H1 (cell line): ENCODE data around the gene PPBP. TPM values are rescaled to one million over a fixed set of nuclear protein-coding genes. Genes with fewer than 3 reads are reported as not detected.

ENCODE experiments used
- CTCF ChIA-PET: fragments of 300-600 bp; sonication (Branson Sonifier 250); formaldehyde crosslinking; loops from one replicate; lab custom pipeline; 2021; ENCODE audit not compliant: partially characterized antibody; lab: Charles Lee
- POLR2A ChIA-PET: fragments of 300-600 bp; sonication (Branson Sonifier 250); formaldehyde crosslinking; loops from one replicate; lab custom pipeline; 2021; ENCODE audit warnings: inconsistent platforms; ENCODE audit not compliant: partially characterized antibody; lab: Charles Lee
- DNase-seq, 2 experiments: peaks; one replicate each; pipeline versions ENCODE4 v3.0.0 to v3.0.0-alpha.2; 2010 to 2022; ENCODE audit warnings: low spot score in 2 of 2, low read depth in 1 of 2, mixed read lengths in 1 of 2
- FAIRE-seq: peaks from 2 replicates; lab custom pipeline; 2011; peaks lifted over from hg19 to GRCh38; lab: Jason Lieb, UNC
- H2AFZ ChIP-seq: 2 replicates; pipeline ENCODE4 v1.8.1; 2012; ENCODE audit warnings: low read length, inconsistent platforms
- H2AK5ac ChIP-seq: 2 replicates; pipeline ENCODE4 v1.6.1; 2013; ENCODE audit warnings: low read depth, low read length
- H2BK120ac ChIP-seq: replicated peaks from 2 replicates; pipeline ENCODE3; 2013; ENCODE audit warnings: low read depth, low read length, inconsistent platforms
- H2BK12ac ChIP-seq: 2 replicates; pipeline ENCODE4 v1.6.1; 2013; ENCODE audit warnings: low read depth, low read length
- H2BK15ac ChIP-seq: 2 replicates; pipeline ENCODE4 v1.6.1; 2013; ENCODE audit warnings: low read length
- H2BK20ac ChIP-seq: 2 replicates; pipeline ENCODE4 v1.6.1; 2013; ENCODE audit warnings: low read length
- H2BK5ac ChIP-seq: 2 replicates; pipeline ENCODE4 v1.6.1; 2013; ENCODE audit warnings: low read depth, low read length
- H3K14ac ChIP-seq: 2 replicates; pipeline ENCODE4 v1.6.1; 2013; ENCODE audit warnings: inconsistent platforms; ENCODE audit not compliant: insufficient read length
- H3K18ac ChIP-seq: 2 replicates; pipeline ENCODE4 v1.6.1; 2013; ENCODE audit warnings: low read length; ENCODE audit errors: extremely low read depth
- H3K23ac ChIP-seq: 2 replicates; pipeline ENCODE4 v1.6.1; 2013; ENCODE audit warnings: inconsistent platforms; ENCODE audit not compliant: insufficient read length
- H3K23me2 ChIP-seq: 2 replicates; pipeline ENCODE4 v1.6.1; 2013; ENCODE audit warnings: low read depth, low read length
- H3K27ac ChIP-seq: 2 replicates; pipeline ENCODE4 v1.6.1; 2011; ENCODE audit warnings: low read depth, low read length, inconsistent platforms
- H3K27me3 ChIP-seq, 4 experiments: replicated peaks in 1 of 4; 1 replicate in 1 of 4; 2 replicates in 3 of 4; pipeline versions ENCODE4 v1.6.1 to v1.8.1; 2011 to 2013; ENCODE audit warnings: low read length in 3 of 4, mild to moderate bottlenecking in 3 of 4, inconsistent platforms in 2 of 4, mixed read lengths in 2 of 4, moderate library complexity in 1 of 4; ENCODE audit not compliant: control insufficient read depth in 3 of 4, insufficient read depth in 3 of 4; ENCODE audit errors: extremely low read depth in 1 of 4
- H3K36me3 ChIP-seq, 4 experiments: 2 replicates each; pipeline versions ENCODE4 v1.6.1 to v1.8.1; 2011 to 2013; ENCODE audit warnings: mild to moderate bottlenecking in 4 of 4, low read length in 3 of 4, moderate library complexity in 2 of 4, control low read depth in 1 of 4, inconsistent platforms in 1 of 4; ENCODE audit not compliant: insufficient read depth in 4 of 4, control insufficient read depth in 2 of 4
- H3K4ac ChIP-seq: replicated peaks from 2 replicates; pipeline ENCODE3; 2013; ENCODE audit warnings: low read length, low read depth, mixed read lengths, inconsistent platforms; ENCODE audit not compliant: insufficient read length
- H3K4me1 ChIP-seq, 4 experiments: replicated peaks in 1 of 4; 1 replicate in 1 of 4; 2 replicates in 3 of 4; pipeline versions ENCODE4 v1.6.1 to v1.8.1; 2011 to 2013; ENCODE audit warnings: low read length in 3 of 4, inconsistent platforms in 2 of 4, mixed read lengths in 1 of 4; ENCODE audit not compliant: insufficient read depth in 4 of 4, control insufficient read depth in 3 of 4
- H3K4me2 ChIP-seq, 2 experiments: 2 replicates each; pipeline versions ENCODE4 v1.6.1 to v1.8.1; 2011 to 2013; ENCODE audit warnings: low read depth in 2 of 2, low read length in 2 of 2, control low read depth in 1 of 2, inconsistent platforms in 1 of 2, mild to moderate bottlenecking in 1 of 2; ENCODE audit not compliant: insufficient read depth in 1 of 2
- H3K4me3 ChIP-seq, 4 experiments: fragments of 200-600, 300-600 bp in 1 of 4; sonication (generic), shearing (Covaris generic), sonication (Bioruptor Twin) in 1 of 4; 2 replicates each; pipeline versions ENCODE4 v1.5.1 to v1.8.1; 2011 to 2016; ENCODE audit warnings: low read length in 4 of 4, low read depth in 3 of 4, control low read depth in 2 of 4, inconsistent platforms in 2 of 4, mild to moderate bottlenecking in 2 of 4, mixed read lengths in 1 of 4, moderate library complexity in 1 of 4; ENCODE audit not compliant: insufficient read depth in 2 of 4; ENCODE audit errors: extremely low read depth in 1 of 4
- H3K56ac ChIP-seq: replicated peaks from 2 replicates; pipeline ENCODE3; 2013; ENCODE audit warnings: low read depth, mild to moderate bottlenecking, mixed read lengths, low read length, inconsistent platforms; ENCODE audit not compliant: insufficient read length
- H3K79me1 ChIP-seq: 2 replicates; pipeline ENCODE4 v1.6.1; 2013; ENCODE audit warnings: low read depth, low read length, control low read depth
- H3K79me2 ChIP-seq, 2 experiments: 2 replicates each; pipeline versions ENCODE4 v1.6.1 to v1.8.1; 2012 to 2013; ENCODE audit warnings: low read length in 2 of 2, mild to moderate bottlenecking in 2 of 2, inconsistent platforms in 1 of 2; ENCODE audit not compliant: insufficient read depth in 2 of 2, control insufficient read depth in 1 of 2
- H3K9ac ChIP-seq, 4 experiments: replicated peaks in 1 of 4; 1 replicate in 1 of 4; 2 replicates in 3 of 4; pipeline versions ENCODE4 v1.6.1 to v1.8.1; 2011 to 2013; ENCODE audit warnings: low read depth in 3 of 4, low read length in 3 of 4, control low read depth in 2 of 4, mild to moderate bottlenecking in 2 of 4, moderate library complexity in 2 of 4, inconsistent platforms in 1 of 4; ENCODE audit errors: extremely low read depth in 1 of 4
- H3K9me3 ChIP-seq, 2 experiments: 2 replicates each; pipeline versions ENCODE4 v1.6.1 to v1.8.1; 2012 to 2013; ENCODE audit warnings: mild to moderate bottlenecking in 2 of 2, moderate library complexity in 2 of 2, control low read depth in 1 of 2, inconsistent platforms in 1 of 2, low read depth in 1 of 2, low read length in 1 of 2, mixed read lengths in 1 of 2; ENCODE audit not compliant: insufficient read depth in 2 of 2
- H4K20me1 ChIP-seq, 2 experiments: replicated peaks in 1 of 2; 2 replicates each; pipeline versions ENCODE3 to v1.8.1; 2011 to 2013; ENCODE audit warnings: inconsistent platforms in 2 of 2, low read length in 2 of 2, mild to moderate bottlenecking in 1 of 2; ENCODE audit not compliant: insufficient read depth in 2 of 2, control insufficient read depth in 1 of 2
- H4K5ac ChIP-seq: 2 replicates; pipeline ENCODE4 v1.6.1; 2013; ENCODE audit warnings: low read length, low read depth, mixed read lengths, inconsistent platforms; ENCODE audit not compliant: insufficient read length
- H4K8ac ChIP-seq: 2 replicates; pipeline ENCODE4 v1.8.0; 2013; ENCODE audit warnings: mild to moderate bottlenecking, moderate library complexity, low read length, inconsistent platforms; ENCODE audit not compliant: insufficient read depth; ENCODE audit errors: extremely low read depth
- H4K91ac ChIP-seq: replicated peaks from 2 replicates; pipeline ENCODE3; 2013; ENCODE audit warnings: low read length, mixed read lengths, inconsistent platforms; ENCODE audit not compliant: insufficient read length
- EZH2 ChIP-seq: fragments of 200-600 bp; sonication (generic); IDR thresholded peaks from 2 replicates; pipeline ENCODE4 v1.7.1; 2012; ENCODE audit warnings: low read depth, mild to moderate bottlenecking, moderate library complexity, low read length, inconsistent platforms; ENCODE audit not compliant: severe bottlenecking
- JUND ChIP-seq: IDR thresholded peaks from 2 replicates; pipeline ENCODE4 v1.6.1; 2011; ENCODE audit warnings: mild to moderate bottlenecking, improper control_type of control experiment, low read length
- KDM4A ChIP-seq: IDR thresholded peaks from one replicate; pipeline ENCODE4 v1.7.1; 2012; ENCODE audit warnings: low read depth, mild to moderate bottlenecking, moderate library complexity, low read length, inconsistent platforms; ENCODE audit not compliant: severe bottlenecking
- NANOG ChIP-seq: IDR thresholded peaks from 2 replicates; pipeline ENCODE4 v1.6.1; 2011; ENCODE audit warnings: low read length, low read depth, mild to moderate bottlenecking, inconsistent platforms; ENCODE audit not compliant: insufficient read depth, poor library complexity, severe bottlenecking
- POU5F1 ChIP-seq: IDR thresholded peaks from 2 replicates; pipeline ENCODE4 v1.6.1; 2011; ENCODE audit warnings: low read depth, mild to moderate bottlenecking, low read length, moderate library complexity
- RFX5 ChIP-seq: IDR thresholded peaks from 2 replicates; pipeline ENCODE4 v1.6.1; 2011; ENCODE audit warnings: low read depth, low read length, improper control_type of control experiment, borderline replicate concordance
- SAP30 ChIP-seq: fragments of 300-600 bp; sonication (generic); IDR thresholded peaks from 2 replicates; pipeline ENCODE4 v1.7.1; 2012; ENCODE audit warnings: low read length, moderate library complexity, mild to moderate bottlenecking, inconsistent platforms; ENCODE audit not compliant: insufficient read depth, insufficient replicate concordance
- SIN3A ChIP-seq, 2 experiments: IDR thresholded peaks in 1 of 2; conservative IDR thresholded peaks in 1 of 2; 2 replicates each; pipeline ENCODE4 v1.6.1; 2011 to 2012; ENCODE audit warnings: low read length in 2 of 2, improper control_type of control experiment in 1 of 2, low read depth in 1 of 2, mild to moderate bottlenecking in 1 of 2
- WGBS, 2 experiments: shearing (Covaris generic) in 1 of 2; methylation state at CpG; one replicate each; pipeline versions ENCODE4 v1.1.6 to v1.1.7; 2013 to 2015; ENCODE audit warnings: low lambda C conversion rate in 2 of 2, mixed read lengths in 2 of 2, inconsistent platforms in 1 of 2, low coverage in 1 of 2, missing lambda C conversion rate in 1 of 2; ENCODE audit not compliant: insufficient replicate concordance in 2 of 2, insufficient coverage in 1 of 2, insufficient read length in 1 of 2; ENCODE audit errors: extremely low coverage in 1 of 2, missing lambda C conversion rate in 1 of 2; 5-methylcytosine and 5-hydroxymethylcytosine counted together
- polyA plus RNA-seq, 7 experiments: library from polyadenylated mRNA; depleted of rRNA in 3 of 7; stranded (reverse) in 5 of 7; unstranded in 2 of 7; fragments of >200 nt in 5 of 7; fragments of 200-250 nt in 2 of 7; gene quantifications; 1 replicate in 5 of 7; 2 replicates in 1 of 7; 4 replicates in 1 of 7; pipeline versions ENCODE4 v1.2.1 to v1.2.3, GENCODE V29; 2011 to 2013; ENCODE audit warnings: missing spikeins in 2 of 7, mixed read lengths in 2 of 7
- total RNA-seq: library from RNA; stranded (reverse); fragmentation: NEBNext Ultra II Directional; extraction: Animal tissue kit (Norgen Biotek cat#: 25700); gene quantifications from 2 replicates; pipeline ENCODE4 v1.2.1, GENCODE V29; 2021
- TF ChIP-seq, protein P1 (sequence below): IDR thresholded peaks from 2 replicates; pipeline ENCODE4 v1.6.1; 2012; ENCODE audit warnings: inconsistent platforms

The PPBP gene
- total and polyA plus RNA-seq, 2 of the 8 experiments (the other 6 are each of a cell fraction or from before 2014, with no cell fraction given), result 0.18 to 0.43 TPM

DNA sequence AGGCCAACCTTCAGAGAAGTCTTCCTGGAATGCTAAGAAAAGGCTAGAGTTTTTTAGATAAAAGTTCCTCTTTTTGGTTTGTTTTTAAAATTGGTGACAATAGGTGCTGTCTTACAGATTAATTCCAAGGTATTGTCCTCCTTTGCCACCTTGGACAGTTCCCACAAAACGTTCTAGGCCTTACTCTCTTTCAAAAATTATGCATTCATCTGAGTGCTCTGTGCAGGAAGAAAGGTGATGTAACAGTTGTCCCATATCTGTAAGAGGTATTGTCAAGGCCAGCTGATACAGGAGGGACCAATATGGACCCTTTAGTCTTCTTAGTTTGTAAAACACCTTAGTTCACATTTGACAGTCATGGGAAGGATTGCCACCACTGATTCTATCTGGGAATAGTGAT, 26.3 kb upstream of the PPBP start:
- no peak overlapping the region for H2BK12ac ChIP-seq
- no peak overlapping the region for H2AFZ ChIP-seq
- H3K27ac ChIP-seq, result no peak overlapping the region
- CTCF ChIA-PET, result no interaction called here
- H4K20me1 ChIP-seq, result no peaks in the 10 kb centered on the region
- FAIRE-seq (no peak), DNase-seq (no peak)
- no peak overlapping the region for H3K23ac ChIP-seq
- no peak overlapping the region for H2BK20ac ChIP-seq
- H4K91ac ChIP-seq, result no peak overlapping the region
- no peaks in the 10 kb centered on the region for H3K9me3 ChIP-seq
- no peak overlapping the region for H3K56ac ChIP-seq
- no peak overlapping the region for H3K14ac ChIP-seq
- H3K23me2 ChIP-seq, result no peaks in the 10 kb centered on the region
- no peak overlapping the region for H3K18ac ChIP-seq
- H3K4me3 ChIP-seq, result no peak overlapping the region
- no peak overlapping the region for H2AK5ac ChIP-seq
- H3K79me2 ChIP-seq, result no peaks in the 10 kb centered on the region
- 54% methylated on average over 1 of the region's 1 CpG; no CpG with 5 or more reads in 1 of the 2 experiments for WGBS, 2 experiments
- H3K27me3 ChIP-seq, result no peaks in the 10 kb centered on the region
- POLR2A ChIA-PET, result no interaction called here
- no peak overlapping the region for H3K9ac ChIP-seq
- H2BK5ac ChIP-seq, result no peak overlapping the region
- no peaks in the 10 kb centered on the region for H3K79me1 ChIP-seq
- no peaks in the 10 kb centered on the region for H3K4me1 ChIP-seq
- no peak overlapping the region for H2BK120ac ChIP-seq
- H4K8ac ChIP-seq, result no peak overlapping the region
- no peak overlapping the region for H3K4me2 ChIP-seq
- H3K4ac ChIP-seq, result no peak overlapping the region
- H3K36me3 ChIP-seq, result no peaks in the 10 kb centered on the region; a peak in 1 of 8 replicates
- no peak overlapping the region for H4K5ac ChIP-seq
- no peak overlapping the region for H2BK15ac ChIP-seq
- TF ChIP-seq KDM4A (no peak), NANOG (no peak), RFX5 (no peak), EZH2 (no peak), SAP30 (no peak), SIN3A (conservative IDR thresholded peaks at IDR 0.05 in 1 of 2, IDR thresholded peaks at IDR 0.05 in 1 of 2; ENCODE audit: low read depth in 1 of 2, low read length in 2 of 2) (no peak), POU5F1 (no peak), JUND (no peak)
- TF ChIP-seq, protein P1, sequence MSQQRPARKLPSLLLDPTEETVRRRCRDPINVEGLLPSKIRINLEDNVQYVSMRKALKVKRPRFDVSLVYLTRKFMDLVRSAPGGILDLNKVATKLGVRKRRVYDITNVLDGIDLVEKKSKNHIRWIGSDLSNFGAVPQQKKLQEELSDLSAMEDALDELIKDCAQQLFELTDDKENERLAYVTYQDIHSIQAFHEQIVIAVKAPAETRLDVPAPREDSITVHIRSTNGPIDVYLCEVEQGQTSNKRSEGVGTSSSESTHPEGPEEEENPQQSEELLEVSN, result no peak
